ENCODE results near the gene RBFOX2. TPM values are rescaled to one million over a fixed set of nuclear protein-coding genes. Genes with fewer than 3 reads are reported as not detected.

Gene RBFOX2
- total and polyA plus RNA-seq, 10 of the 15 experiments (the other 5 are each of a cell fraction or from before 2014, with no cell fraction given), result 0.01 to 2.7 (median 0.17) TPM; not detected in 4

- no peak for DNase-seq (ENCODE audit: low read depth, low spot score)
- Histone ChIP-seq H3K9me3 (replicated peaks; ENCODE audit: control insufficient read depth, insufficient read depth, low read length) (no peaks in the 10 kb centered on the region), H3K9ac (ENCODE audit: control insufficient read depth, insufficient read depth, low read length) (no peak overlapping the region), H3K4me2 (ENCODE audit: control insufficient read depth, insufficient read depth) (no peak overlapping the region), H2AFZ (ENCODE audit: control insufficient read depth, low read depth, low read length) (no peak overlapping the region), H3K79me2 (ENCODE audit: control insufficient read depth, insufficient read depth, low read length) (no peaks in the 10 kb centered on the region), H4K20me1 (ENCODE audit: control insufficient read depth, insufficient read depth) (no peaks in the 10 kb centered on the region), H3K4me3 (no peak overlapping the region), H3K27ac (ENCODE audit: control insufficient read depth, insufficient read depth) (no peak overlapping the region), H3K36me3 (ENCODE audit: control insufficient read depth in 2 of 2, insufficient read depth in 2 of 2, low read length in 1 of 2) (no peaks in the 10 kb centered on the region), H3K4me1 (ENCODE audit: control insufficient read depth, insufficient read depth, low read length) (no peaks in the 10 kb centered on the region), H3K27me3 (replicated peaks in 1 of 2; ENCODE audit: control insufficient read depth in 2 of 2, insufficient read depth in 2 of 2, low read length in 1 of 2) (no peaks in the 10 kb centered on the region; a peak in 1 of 4 replicates)
- ChIA-PET RAD21 (ENCODE audit: unreplicated experiment) (no interaction called here), SMC1A (ENCODE audit: uncharacterized antibody, unreplicated experiment) (no interaction called here), POLR2A (no interaction called here), CTCF (no interaction called here)
- intact Hi-C loops (cut with micrococcal nuclease; ENCODE audit: unreplicated experiment) (no loop called here), in situ Hi-C loops (cut with MboI) (no loop called here)
- 0% methylated on average over 2 of the region's 2 CpGs for WGBS (ENCODE audit: insufficient coverage, insufficient replicate concordance, low lambda C conversion rate, missing lambda C conversion rate)
- no peak for TF ChIP-seq HDAC6 (IDR thresholded peaks at IDR 0.05; ENCODE audit: unreplicated experiment)
- no peak for TF ChIP-seq SP1 (IDR thresholded peaks at IDR 0.05; ENCODE audit: low read depth, low read length)
- TF ChIP-seq HCFC1 (IDR thresholded peaks at IDR 0.05; ENCODE audit: low read length), result no peak
- no peak for TF ChIP-seq CBX3 (IDR thresholded peaks at IDR 0.05; ENCODE audit: borderline replicate concordance, low read depth)
- no peak for TF ChIP-seq GABPA (IDR thresholded peaks at IDR 0.05; ENCODE audit: low read depth)
- no peak for TF ChIP-seq ATF3 (IDR thresholded peaks at IDR 0.05; ENCODE audit: borderline replicate concordance, extremely low read depth, low read depth, low read length)
- TF ChIP-seq ZZZ3 (IDR thresholded peaks at IDR 0.05; ENCODE audit: control insufficient read depth, insufficient read length, low read depth), result no peak
- TF ChIP-seq TARDBP (IDR thresholded peaks at IDR 0.05; ENCODE audit: borderline replicate concordance), result no peak
- TF ChIP-seq NR2C1 (IDR thresholded peaks at IDR 0.05), result no peak
- TF ChIP-seq E4F1 (IDR thresholded peaks at IDR 0.05; ENCODE audit: borderline replicate concordance, partially characterized antibody), result no peak
- TF ChIP-seq BHLHE40 (IDR thresholded peaks at IDR 0.05; ENCODE audit: borderline replicate concordance in 1 of 2, low read depth in 2 of 2, low read length in 1 of 2), result no peak
- no peak for TF ChIP-seq BACH1 (IDR thresholded peaks at IDR 0.05; ENCODE audit: borderline replicate concordance)
- no peak for TF ChIP-seq CTCF (IDR thresholded peaks at IDR 0.05 in 2 of 3, conservative IDR thresholded peaks at IDR 0.05 in 1 of 3; ENCODE audit: control insufficient read depth in 2 of 3, extremely low read depth in 1 of 3, insufficient read depth in 1 of 3, low read depth in 3 of 3, low read length in 3 of 3)
- TF ChIP-seq EED (IDR thresholded peaks at IDR 0.05; ENCODE audit: low read depth), result no peak
- TF ChIP-seq NBN (IDR thresholded peaks at IDR 0.05), result no peak
- no peak for TF ChIP-seq ZSCAN29 (IDR thresholded peaks at IDR 0.05)
- no peak for TF ChIP-seq KLF5 (IDR thresholded peaks at IDR 0.05; ENCODE audit: partially characterized antibody)
- no peak for TF ChIP-seq RUNX3 (IDR thresholded peaks at IDR 0.05; ENCODE audit: low read length)
- no peak for TF ChIP-seq RAD51 (IDR thresholded peaks at IDR 0.05)
- TF ChIP-seq HDAC2 (IDR thresholded peaks at IDR 0.05), result no peak
- FAIRE-seq, result no peak
- no peak for ATAC-seq
- BruUV-seq (replicated peaks), result no TSS peak
Measured at GRCh38 chr22:36010882-36011281, 17.7 kb downstream of the RBFOX2 start.

Data from GM12878 (cell line).